Upper lobe of left lung (tissue), 6 donors: Measurements from ENCODE around the gene PTGFR. TPM values are rescaled to one million over a fixed set of nuclear protein-coding genes. Genes with fewer than 3 reads are reported as not detected.

Source experiments
- ATAC-seq, 2 donors: fragments of 200-7000 bp; cut with Tn5 transposase; one replicate each; pipeline ENCODE4 v1.9.1; 2022; ENCODE audit warnings: mild to moderate bottlenecking in 2 of 2, moderate library complexity in 2 of 2; ENCODE audit not compliant: low FRiP score in 2 of 2
- DNase-seq, 2 donors: peaks; one replicate each; pipeline ENCODE4 v3.0.0-alpha.2; 2019 to 2020
- H3K27ac ChIP-seq, 4 donors: fragments of 200-600 bp; sonication (generic); one replicate each; pipeline ENCODE4 v1.5.1; 2016 to 2019
- H3K27me3 ChIP-seq, 4 donors: fragments of 200-600 bp; sonication (generic); one replicate each; pipeline ENCODE4 v1.5.1; 2017 to 2019
- H3K36me3 ChIP-seq, 4 donors: fragments of 200-600 bp; sonication (generic); one replicate each; pipeline ENCODE4 v1.5.1; 2016 to 2019
- H3K4me1 ChIP-seq, 4 donors: fragments of 200-600 bp; sonication (generic); one replicate each; pipeline ENCODE4 v1.5.1; 2018 to 2019
- H3K4me3 ChIP-seq, 4 donors: fragments of 200-600 bp; sonication (generic); one replicate each; pipeline ENCODE4 v1.5.1; 2017 to 2019; ENCODE audit warnings: mild to moderate bottlenecking in 2 of 4, moderate library complexity in 1 of 4
- H3K9me3 ChIP-seq, 4 donors: fragments of 200-600 bp; sonication (generic); one replicate each; pipeline ENCODE4 v1.5.1; 2018 to 2019
- CTCF ChIP-seq, 6 experiments: fragments of 450-650 bp in 4 of 6; fragments of 200-600 bp in 2 of 6; sonication (generic) in 2 of 6; IDR thresholded peaks; one replicate each; pipeline ENCODE4 v1.5.1; 2016 to 2019; ENCODE audit warnings: antibody characterized with exemption in 6 of 6
- EP300 ChIP-seq, 4 donors: sonication (generic); formaldehyde crosslinking; IDR thresholded peaks; one replicate each; pipeline ENCODE4 v1.5.1; 2017; ENCODE audit warnings: antibody characterized with exemption in 4 of 4, control low read depth in 2 of 4
- POLR2A ChIP-seq, 4 donors: fragments of 450-650 bp; IDR thresholded peaks; one replicate each; pipeline ENCODE4 v1.5.1; 2016 to 2017; ENCODE audit warnings: antibody characterized with exemption in 4 of 4, mild to moderate bottlenecking in 2 of 4
- POLR2AphosphoS5 ChIP-seq, 2 donors: sonication (generic); formaldehyde crosslinking; IDR thresholded peaks; one replicate each; pipeline ENCODE4 v1.5.1; 2017; ENCODE audit warnings: antibody characterized with exemption in 2 of 2
- WGBS, 2 donors: methylation state at CpG; one replicate each; pipeline ENCODE4 v1.1.5; 2017 to 2018; 5-methylcytosine and 5-hydroxymethylcytosine counted together
- total RNA-seq, 6 donors: library from RNA; depleted of rRNA in 4 of 6; stranded (reverse); fragments of >200 nt in 4 of 6; gene quantifications; one replicate each; pipeline versions ENCODE4 v1.1.0 to v1.2.1, GENCODE V29; 2016 to 2021
- donor health status: DM: no; HTN: no; CAD: no; lungs with moderate emphysema.
- donor health status: DM: no; HTN: yes; CAD: no; lungs with severe emphysema.

The PTGFR gene
- total RNA-seq, 6 donors from 2014 or later, result 0.78 to 4.7 (median 2.2) TPM

DNA sequence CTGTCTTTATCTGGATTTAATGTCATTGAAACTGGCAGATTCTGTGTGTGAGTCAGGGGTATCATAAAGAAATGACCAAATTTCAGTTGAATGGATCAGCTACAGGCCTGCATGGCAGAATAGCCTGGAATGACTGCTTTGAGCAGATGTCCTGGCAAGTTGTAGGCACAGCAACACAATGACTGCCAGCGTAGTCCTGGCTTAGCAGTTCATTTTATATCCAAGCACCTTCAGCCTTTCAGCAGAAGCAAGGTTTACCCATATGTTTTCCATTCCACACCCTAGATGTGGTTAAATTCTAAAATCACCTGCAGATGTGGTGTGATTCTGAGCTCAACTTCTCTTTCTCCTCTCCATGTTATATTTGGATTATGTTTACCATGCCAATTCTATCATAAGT, 22.3 kb upstream of the PTGFR start:
- WGBS, 2 donors, result 92 to 95% methylated on average over 1 of the region's 1 CpG
- TF ChIP-seq POLR2A (IDR thresholded peaks at IDR 0.05) (no peak), EP300 (IDR thresholded peaks at IDR 0.05) (no peak), CTCF (IDR thresholded peaks at IDR 0.05) (no peak), POLR2AphosphoS5 (IDR thresholded peaks at IDR 0.05) (no peak)
- Histone ChIP-seq H3K27me3 (no peaks in the 10 kb centered on the region), H3K36me3 (no peaks in the 10 kb centered on the region), H3K27ac (no peak overlapping the region), H3K4me1 (no peaks in the 10 kb centered on the region), H3K9me3 (no peaks in the 10 kb centered on the region), H3K4me3 (no peak overlapping the region)
- ATAC-seq, result no peak
- DNase-seq, result no peak

GRCh38 chr1:78469576-78469975, 21.2 kb upstream of the PTGFR start:
- no peaks in the 10 kb centered on the region for H3K9me3 ChIP-seq
- H3K36me3 ChIP-seq, result no peaks in the 10 kb centered on the region
- 74 to 83% methylated on average over 1 of the region's 1 CpG for WGBS, 2 donors
- no peaks in the 10 kb centered on the region for H3K27me3 ChIP-seq
- ATAC-seq (no peak), DNase-seq (no peak)
- TF ChIP-seq POLR2AphosphoS5 (IDR thresholded peaks at IDR 0.05), result no peak
- TF ChIP-seq POLR2A (IDR thresholded peaks at IDR 0.05), result no peak
- H3K4me3 ChIP-seq, result no peak overlapping the region
- H3K27ac ChIP-seq, result no peak overlapping the region
- no peaks in the 10 kb centered on the region for H3K4me1 ChIP-seq

DNA sequence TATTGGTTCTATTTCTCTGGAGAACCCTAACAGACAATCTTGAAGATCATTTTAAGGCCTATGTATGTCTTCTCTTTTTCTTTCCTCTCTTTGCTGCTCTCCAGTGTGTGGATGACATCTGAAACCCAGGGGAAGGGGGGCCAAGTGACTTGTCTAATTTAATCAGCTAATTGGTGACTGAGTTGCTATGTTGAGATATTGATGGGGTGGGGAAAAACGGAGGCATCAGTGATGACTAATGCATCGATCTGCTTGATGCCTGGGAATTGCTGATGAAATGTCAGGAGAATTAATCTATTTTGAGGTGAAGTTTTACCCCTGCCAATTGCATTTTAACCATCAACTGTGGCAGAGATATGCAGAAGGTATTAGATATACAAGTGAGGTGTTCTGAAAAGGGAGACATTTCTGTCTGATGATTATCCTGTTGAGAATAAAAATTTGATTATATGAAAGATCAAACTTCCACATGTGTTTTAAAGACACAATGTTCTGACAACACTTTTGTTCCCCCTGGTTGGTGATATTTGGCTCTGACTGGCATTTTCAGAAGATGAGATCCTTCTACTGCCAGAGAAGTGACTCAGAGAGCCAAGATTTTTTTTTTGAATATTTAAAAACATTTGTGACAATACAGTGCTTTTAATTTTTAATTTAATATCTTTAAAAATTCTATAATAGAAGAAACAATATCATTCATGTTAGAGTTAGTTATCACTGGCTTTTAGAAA, 18.7 kb upstream of the PTGFR start:
- ATAC-seq, result no peak
- no peak for TF ChIP-seq POLR2A (IDR thresholded peaks at IDR 0.05)
- TF ChIP-seq CTCF (IDR thresholded peaks at IDR 0.05), result no peak
- TF ChIP-seq POLR2AphosphoS5 (IDR thresholded peaks at IDR 0.05), result no peak
- no peak for TF ChIP-seq EP300 (IDR thresholded peaks at IDR 0.05)

GRCh38 chr1:78472851-78473496, 17.8 kb upstream of the PTGFR start:
- Histone ChIP-seq H3K27me3 (no peaks in the 10 kb centered on the region), H3K4me1 (no peaks in the 10 kb centered on the region), H3K27ac (no peak overlapping the region), H3K9me3 (no peaks in the 10 kb centered on the region), H3K4me3 (no peak overlapping the region), H3K36me3 (no peaks in the 10 kb centered on the region)
- 82 to 86% methylated on average over 2 of the region's 2 CpGs for WGBS, 2 donors
- TF ChIP-seq POLR2A (IDR thresholded peaks at IDR 0.05) (no peak), POLR2AphosphoS5 (IDR thresholded peaks at IDR 0.05) (no peak), EP300 (IDR thresholded peaks at IDR 0.05) (no peak), CTCF (IDR thresholded peaks at IDR 0.05) (no peak)
- ATAC-seq, result no peak
- DNase-seq, result no peak

More for the DNA sequence above, 18.7 kb upstream of the PTGFR start:
- 71 to 85% methylated on average over 2 of the region's 2 CpGs for WGBS, 2 donors
- no peaks in the 10 kb centered on the region for H3K36me3 ChIP-seq
- H3K4me1 ChIP-seq, result no peaks in the 10 kb centered on the region
- no peak for DNase-seq
- no peaks in the 10 kb centered on the region for H3K27me3 ChIP-seq
- H3K4me3 ChIP-seq, result no peak overlapping the region
- no peaks in the 10 kb centered on the region for H3K9me3 ChIP-seq
- H3K27ac ChIP-seq, result no peak overlapping the region

DNA sequence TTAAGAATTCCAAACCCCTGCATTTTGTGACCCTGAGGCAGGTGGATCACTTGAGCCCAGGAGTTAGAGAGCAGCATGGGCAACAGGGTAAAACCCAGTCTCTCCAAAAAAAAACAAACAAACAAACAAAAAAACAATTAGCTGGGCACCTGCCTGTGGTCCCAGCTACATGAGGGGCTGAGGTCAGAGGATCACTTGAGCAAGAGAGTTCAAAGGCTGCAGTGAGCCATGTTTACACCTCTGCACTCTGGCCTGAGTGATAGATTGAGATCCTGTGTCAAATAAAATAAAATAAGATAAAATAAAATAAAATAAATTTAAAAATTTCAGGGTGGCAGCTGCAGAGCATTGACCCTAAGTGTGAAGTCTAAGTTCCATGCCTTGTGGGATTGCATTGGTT, 16.7 kb upstream of the PTGFR start:
- Histone ChIP-seq H3K9me3 (no peaks in the 10 kb centered on the region), H3K4me3 (no peak overlapping the region), H3K27me3 (no peaks in the 10 kb centered on the region), H3K36me3 (no peaks in the 10 kb centered on the region), H3K27ac (no peak overlapping the region), H3K4me1 (no peaks in the 10 kb centered on the region)
- TF ChIP-seq EP300 (IDR thresholded peaks at IDR 0.05) (no peak), CTCF (IDR thresholded peaks at IDR 0.05) (no peak), POLR2A (IDR thresholded peaks at IDR 0.05) (no peak), POLR2AphosphoS5 (IDR thresholded peaks at IDR 0.05) (no peak)
- no peak for DNase-seq
- ATAC-seq, result no peak
